ENCODE data around the gene CXCL6.

Gene CXCL6

GRCh38 chr4:73868206-73869129 lies 32.0 kb downstream of the CXCL6 start:
- no peak for DNase-seq

- no peak for DNase-seq
Observed at GRCh38 chr4:73869130-73870055, 32.9 kb downstream of the CXCL6 start, which contains the start of gene CXCL1. Gene CXCL1 (plus strand): TSS chr4:73869393. CDS start chr4:73869471, 78 bp downstream.

GRCh38 chr4:73870260-73870659 lies 33.8 kb downstream of the CXCL6 start:
- no peak for DNase-seq

- DNase-seq = no peak
Observed at GRCh38 chr4:73870768-73871167, 34.3 kb downstream of the CXCL6 start.

- no peak for DNase-seq
Observed at GRCh38 chr4:73871511-73872310, 35.2 kb downstream of the CXCL6 start.

GRCh38 chr4:73872316-73873108 lies 36.0 kb downstream of the CXCL6 start:
- DNase-seq = no peak

GRCh38 chr4:73874386-73874785 lies 37.9 kb downstream of the CXCL6 start:
- no peak for DNase-seq

- no peak for DNase-seq
Observed at GRCh38 chr4:73875401-73875800, 38.9 kb downstream of the CXCL6 start.

- peak; percentile 63 for DNase-seq
Observed at GRCh38 chr4:73883306-73883705, 46.8 kb downstream of the CXCL6 start.

- DNase-seq = peak; percentile 75
Observed at GRCh38 chr4:73885574-73886267, 49.2 kb downstream of the CXCL6 start.

All from NCI-H226 (cell line).